IPS DF 4.7 (cell line): ENCODE results near the gene CYP2C8.
"Not testable (repeated sequence)": the region's sequence is repeated elsewhere in the genome, so short reads cannot be mapped to it uniquely, and the experiment has no call there.

Source experiments
- DNase-seq: peaks from one replicate; pipeline ENCODE4 v3.0.0-alpha.2; 2013; ENCODE audit warnings: low spot score; ENCODE audit errors: extremely low read depth

The CYP2C8 gene

DNA sequence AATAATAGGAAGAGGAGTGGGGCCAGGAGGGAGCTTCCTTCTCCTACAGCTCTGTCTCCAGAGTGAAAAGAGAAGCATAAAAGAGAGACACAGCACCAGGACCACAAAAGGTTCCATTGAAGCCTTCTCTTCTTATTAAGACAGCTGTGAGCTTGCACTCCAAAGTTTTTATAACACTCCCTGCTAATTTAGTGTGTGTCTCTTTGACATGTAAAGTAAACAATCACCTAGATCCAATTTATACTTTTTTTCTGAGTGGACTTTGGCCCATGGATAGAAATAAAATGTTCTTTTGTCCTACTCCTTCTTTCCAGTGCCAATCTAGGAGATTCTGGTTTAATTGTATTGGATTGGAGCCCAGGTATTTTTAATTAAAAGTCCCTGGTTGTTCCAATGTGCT lies at the start of gene CYP2C8:
Gene CYP2C8 (minus strand): TSS at position 212 of the 400 bp plus-strand sequence. CDS start 95 bp downstream, at position 117.
- no peak for DNase-seq

GRCh38 chr10:95116869-95117269 lies 47.6 kb upstream of the CYP2C8 start:
- DNase-seq = no peak

DNA sequence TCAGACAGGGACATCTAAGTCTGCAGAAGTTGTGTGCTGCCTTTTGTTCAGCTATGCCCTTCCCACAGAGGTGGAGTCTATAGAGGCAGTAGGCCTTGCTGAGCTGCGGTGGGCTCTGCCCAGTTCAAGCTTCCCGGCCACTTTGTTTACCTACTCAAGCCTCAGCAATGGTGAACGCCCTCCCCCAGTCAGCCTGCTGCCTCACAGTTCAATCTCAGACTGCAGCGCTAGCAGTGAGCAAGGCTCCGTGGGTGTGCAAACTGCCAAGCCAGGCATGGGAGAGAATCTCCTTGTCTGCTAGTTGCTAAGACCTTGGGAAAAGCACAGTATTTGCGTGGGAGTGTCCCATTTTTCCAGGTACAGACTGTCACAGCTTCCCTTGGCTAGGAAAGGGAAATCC lies 41.5 kb upstream of the CYP2C8 start:
- not testable (repeated sequence) for DNase-seq

DNA sequence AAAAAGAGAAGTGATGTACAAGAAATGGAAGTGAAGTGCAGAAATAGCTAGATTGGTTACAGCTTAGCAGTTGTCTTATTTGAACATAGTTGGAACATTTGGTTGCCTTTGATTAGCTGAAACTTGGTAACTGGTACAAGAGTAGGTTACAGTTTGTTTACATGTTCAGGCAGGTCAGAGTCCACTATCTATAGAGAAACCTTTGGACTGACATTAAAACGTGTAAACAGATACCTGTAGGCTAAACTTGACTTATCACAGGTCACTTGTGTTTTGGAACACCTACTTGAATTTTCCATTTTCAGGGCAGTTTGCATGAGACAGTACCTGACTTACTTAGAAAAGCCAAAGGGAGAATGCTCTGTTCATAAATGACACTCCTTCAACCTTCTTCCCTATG lies 28.5 kb upstream of the CYP2C8 start:
- no peak for DNase-seq

- DNase-seq = no peak
These were observed 26.8 kb upstream of the CYP2C8 start for GRCh38 chr10:95096143-95096542.

DNA sequence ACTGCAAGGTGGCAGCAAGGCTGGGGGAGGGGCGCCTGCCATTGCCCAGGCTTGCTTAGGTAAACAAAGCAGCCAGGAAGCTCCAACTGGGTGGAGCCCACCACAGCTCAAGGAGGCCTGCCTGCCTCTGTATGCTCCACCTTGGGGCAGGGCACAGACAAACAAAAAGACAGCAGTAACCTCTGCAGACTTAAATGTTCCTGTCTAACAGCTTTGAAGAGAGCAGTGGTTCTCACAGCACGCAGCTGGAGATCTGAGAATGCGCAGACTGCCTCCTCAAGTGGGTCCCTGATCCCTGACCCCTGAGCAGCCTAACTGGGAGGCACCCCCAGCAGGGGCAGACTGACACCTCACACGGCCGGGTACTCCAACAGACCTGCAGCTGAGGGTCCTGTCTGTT lies 10.3 kb upstream of the CYP2C8 start:
- not testable (repeated sequence) for DNase-seq

DNA sequence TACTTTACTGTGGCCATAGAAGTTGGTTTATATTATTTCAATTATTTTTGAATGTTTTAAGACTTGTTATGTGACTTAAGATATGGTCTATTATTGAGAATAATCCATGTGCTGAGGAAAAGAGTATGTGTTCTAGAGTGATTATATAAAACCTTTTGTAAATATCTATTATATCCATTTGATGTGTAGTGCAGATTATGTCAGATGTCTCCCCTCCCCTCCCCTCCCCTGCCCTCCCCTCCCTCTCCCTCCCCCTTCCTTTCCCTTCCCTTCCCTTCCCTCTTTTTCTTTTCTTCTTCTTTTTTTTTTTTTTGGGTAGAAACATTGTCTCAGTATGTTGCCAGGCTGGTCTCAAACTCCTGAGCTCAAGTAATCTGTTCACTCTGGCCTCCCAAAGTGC lies 8.3 kb upstream of the CYP2C8 start:
- no peak for DNase-seq

DNA sequence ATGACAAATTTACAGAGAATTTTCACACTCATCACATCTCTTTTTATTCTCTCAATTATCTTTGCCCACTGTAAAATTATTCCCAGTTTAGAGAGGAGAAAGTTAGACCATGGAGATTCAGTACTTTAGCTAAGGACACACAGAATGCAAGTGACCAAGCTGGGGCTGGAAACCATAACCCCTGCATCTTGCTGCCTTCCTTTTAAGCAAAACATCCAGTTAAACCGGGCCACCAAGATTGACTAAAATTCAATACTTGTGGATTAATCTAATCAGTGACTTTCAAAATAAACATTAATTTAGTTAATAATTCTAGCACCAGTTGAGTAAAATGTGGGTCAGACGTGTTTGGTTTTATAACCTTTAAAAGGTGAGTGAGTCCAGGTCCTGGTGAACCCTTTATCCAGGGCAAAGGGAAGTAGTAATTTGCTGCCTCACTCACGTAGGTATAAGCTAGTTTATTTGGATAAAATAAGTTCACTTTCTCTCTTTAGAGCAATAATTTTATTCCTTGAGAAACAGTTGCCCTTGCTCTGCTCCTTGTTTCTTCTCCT lies 1.9 kb upstream of the CYP2C8 start:
- DNase-seq = no peak

DNA sequence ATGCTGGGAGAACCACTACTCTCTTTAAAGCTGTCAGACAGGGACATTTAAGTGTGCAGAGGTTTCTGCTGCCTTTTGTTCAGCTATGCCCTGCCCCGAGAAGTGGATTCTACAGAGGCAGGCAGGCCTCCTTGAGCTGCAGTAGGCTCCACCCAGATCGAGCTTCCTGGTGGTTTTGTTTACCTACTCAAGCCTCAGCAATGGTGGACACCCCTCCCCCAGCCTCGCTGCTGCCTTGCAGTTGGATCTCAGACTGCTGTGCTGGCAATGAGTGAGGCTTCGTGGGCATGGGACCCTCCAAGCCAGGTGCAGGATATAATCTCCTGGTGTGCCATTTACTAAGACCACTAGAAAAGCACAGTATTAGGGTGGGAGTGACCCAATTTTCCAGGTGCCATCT lies 5.2 kb downstream of the CYP2C8 start:
- not testable (repeated sequence) for DNase-seq

GRCh38 chr10:95056744-95057363 lies 12.4 kb downstream of the CYP2C8 start:
- DNase-seq = no peak

DNA sequence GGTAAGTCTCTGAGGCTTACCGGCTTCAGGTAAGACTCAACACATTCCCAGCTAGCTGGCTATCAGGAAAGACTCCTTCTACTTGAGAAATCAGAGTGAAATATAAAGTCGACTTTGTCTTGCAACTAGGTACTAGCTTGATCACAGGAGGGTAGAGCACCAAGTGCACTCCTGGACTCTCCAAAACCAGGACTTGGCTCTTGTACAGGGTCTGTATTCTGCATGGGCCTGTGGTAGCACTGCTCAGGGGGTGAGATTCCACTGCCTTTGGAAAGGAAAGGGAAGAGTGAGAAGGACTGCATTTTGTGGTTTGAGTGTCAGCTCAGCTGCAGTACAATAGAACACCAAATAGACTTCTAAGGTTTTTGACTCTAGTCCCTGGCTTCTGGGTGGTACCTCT lies 19.4 kb downstream of the CYP2C8 start:
- no peak for DNase-seq

GRCh38 chr10:95048206-95048605 lies 21.1 kb downstream of the CYP2C8 start:
- no peak for DNase-seq

DNA sequence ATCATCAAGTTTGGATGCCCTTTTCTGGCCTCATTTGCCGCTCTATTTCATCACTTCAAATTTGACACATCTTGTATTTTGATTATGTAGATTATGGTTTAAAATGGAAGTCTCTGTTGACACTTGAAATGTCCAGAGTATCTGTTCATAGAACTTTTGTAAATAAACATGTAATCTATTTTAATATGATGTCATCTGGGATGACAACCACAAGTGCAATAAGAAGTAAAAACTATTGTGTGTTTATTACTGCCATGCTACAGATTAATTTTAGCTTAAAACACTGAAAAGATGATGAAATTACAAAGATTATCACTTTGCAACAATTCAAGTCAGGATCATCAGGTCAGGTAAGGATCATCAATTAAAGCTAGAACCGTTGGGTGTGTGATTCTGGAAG lies 30.0 kb downstream of the CYP2C8 start:
- DNase-seq = no peak

GRCh38 chr10:95035332-95036295 lies 33.7 kb downstream of the CYP2C8 start:
- DNase-seq = no peak

GRCh38 chr10:95034401-95034800 lies 34.9 kb downstream of the CYP2C8 start:
- no peak for DNase-seq

- no peak for DNase-seq
These were observed 37.6 kb downstream of the CYP2C8 start for GRCh38 chr10:95031656-95032055.

GRCh38 chr10:95026461-95026860 lies 42.8 kb downstream of the CYP2C8 start:
- no peak for DNase-seq

- DNase-seq = peak; percentile 16
These were observed 71.5 kb downstream of the CYP2C8 start for GRCh38 chr10:94997741-94998174.

DNA sequence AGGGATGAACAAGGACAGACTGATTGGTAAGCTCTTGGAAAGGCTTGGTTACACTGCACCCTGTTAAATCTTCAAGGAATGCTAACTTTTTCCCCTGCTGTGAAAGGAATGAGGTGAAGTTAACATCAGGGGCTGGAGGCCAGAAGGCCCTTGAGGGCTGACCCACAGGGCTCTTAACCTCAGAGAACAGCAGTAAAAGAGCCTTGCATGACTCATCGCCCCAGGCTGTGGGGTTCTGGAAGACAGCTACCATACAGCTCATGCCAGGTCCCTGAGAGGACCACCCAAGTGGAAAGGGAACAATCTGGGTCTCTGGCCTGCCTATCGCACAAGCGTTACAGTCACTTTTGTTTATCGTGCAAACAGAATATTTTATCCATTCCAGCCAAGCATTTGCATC lies 76.5 kb downstream of the CYP2C8 start:
- DNase-seq = peak; percentile 22

DNA sequence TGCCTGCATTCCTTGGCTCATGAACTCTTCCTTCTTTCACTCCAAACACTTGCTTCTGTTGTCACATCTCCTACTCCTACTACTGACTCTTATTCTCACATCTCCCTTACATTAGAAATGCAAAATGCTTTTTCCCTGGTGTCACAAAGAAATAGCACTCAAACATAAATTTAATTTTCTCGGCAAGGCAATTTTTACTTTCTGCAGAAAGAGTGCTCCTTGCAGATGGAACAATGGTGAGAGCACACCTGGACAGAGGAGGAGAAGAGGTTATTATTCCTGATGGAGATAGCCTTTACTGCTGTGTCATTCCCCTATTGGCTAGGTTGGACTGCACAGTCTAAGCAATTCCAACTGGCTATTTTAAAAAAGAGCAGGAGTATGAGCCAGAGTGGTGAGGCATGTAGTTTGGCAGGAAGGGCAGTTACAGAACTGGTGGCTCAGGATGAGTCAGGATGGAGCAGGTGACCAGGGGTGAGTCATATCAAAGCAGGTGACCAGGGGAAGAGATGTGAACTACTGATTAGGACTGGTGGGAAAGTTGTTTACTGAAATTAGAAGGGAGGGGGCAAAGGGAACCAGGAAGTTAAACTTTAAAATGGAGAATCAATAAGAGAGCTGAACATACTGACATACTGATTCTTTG lies 77.9 kb downstream of the CYP2C8 start:
- no peak for DNase-seq

DNA sequence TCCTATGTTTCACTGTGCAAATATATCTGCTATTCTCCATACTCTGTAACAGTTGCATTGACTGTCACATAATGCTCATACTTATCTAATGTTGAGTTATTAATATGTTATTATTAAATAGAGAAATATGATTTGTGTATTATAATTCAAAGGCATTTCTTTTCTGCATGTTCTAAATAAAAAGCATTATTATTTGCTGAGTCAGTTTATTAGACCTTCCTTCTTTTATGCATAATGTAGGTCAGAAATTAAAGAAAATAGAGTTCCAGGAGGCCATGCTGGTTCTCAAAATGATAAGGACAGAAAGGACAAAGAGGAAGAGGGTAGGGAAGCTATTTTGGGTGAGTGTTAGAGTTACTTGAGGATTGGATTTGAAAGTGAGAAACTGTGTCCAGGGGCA lies 80.1 kb downstream of the CYP2C8 start:
- no peak for DNase-seq
